Activated T-cell treated with anti-CD3 and anti-CD28 coated beads for 24 hours (primary cell): Measurements from ENCODE around the gene GPC5.

ENCODE experiments used
- DNase-seq: peaks from one replicate; pipeline ENCODE4 v3.0.0-alpha.2; 2020; ENCODE audit warnings: low read depth

Gene GPC5

DNA sequence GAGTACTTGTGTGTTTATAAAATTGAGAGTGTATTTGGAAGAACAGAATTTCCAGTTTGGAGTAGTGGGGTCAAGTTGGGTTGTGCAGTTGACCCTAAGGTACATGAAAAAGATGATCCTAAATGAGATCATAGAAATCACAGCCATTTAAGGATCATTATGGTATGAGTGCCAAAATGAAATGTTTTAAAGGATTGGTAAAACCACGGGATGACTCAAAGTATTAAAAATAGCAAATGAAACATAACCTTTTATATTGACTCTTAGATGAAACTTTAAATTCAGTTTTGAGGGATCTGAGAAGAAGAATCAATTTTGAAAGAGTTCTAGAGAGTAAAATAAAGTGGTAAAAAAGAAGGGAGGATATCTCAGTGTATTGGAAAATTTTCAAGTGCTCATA lies 773.8 kb downstream of the GPC5 start:
- DNase-seq, result no peak

DNA sequence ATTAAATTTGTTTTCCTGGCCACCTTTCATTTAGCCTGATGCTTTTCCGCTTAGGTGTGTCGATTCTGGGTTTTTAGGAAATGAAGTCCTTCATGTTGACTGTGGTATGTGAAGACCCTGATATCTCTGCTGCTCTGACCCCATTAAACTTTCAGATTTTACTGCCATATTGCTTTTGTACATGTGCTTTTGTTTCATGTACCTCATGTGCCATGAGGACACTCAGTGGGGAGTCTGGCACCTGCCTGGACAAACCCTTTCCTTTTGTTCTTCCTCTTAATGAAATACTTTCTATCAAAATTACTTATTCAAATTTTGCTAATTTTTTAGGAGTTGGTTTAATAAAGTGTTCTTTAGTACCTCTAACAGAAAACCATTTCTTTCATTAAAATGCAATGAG lies 774.8 kb downstream of the GPC5 start:
- no peak for DNase-seq

DNA sequence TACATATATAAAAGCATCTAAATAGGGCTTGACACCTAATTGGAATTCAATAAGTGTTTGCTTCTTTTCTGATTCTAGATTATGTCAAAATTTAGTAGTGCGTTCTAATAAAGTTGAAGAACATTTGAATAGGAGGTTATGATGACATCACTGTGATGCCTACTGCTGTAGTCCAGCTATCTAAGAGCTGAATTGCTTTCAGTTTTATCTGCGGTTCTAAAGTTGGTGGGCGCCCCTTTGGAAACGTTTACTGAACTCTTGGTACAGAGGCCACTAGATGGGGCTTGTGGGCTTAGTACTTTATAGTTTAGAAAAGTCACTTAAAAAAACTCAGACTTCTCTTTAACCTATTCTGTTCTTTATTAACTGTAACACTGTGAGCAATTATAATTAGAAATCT lies 776.9 kb downstream of the GPC5 start:
- no peak for DNase-seq

DNA sequence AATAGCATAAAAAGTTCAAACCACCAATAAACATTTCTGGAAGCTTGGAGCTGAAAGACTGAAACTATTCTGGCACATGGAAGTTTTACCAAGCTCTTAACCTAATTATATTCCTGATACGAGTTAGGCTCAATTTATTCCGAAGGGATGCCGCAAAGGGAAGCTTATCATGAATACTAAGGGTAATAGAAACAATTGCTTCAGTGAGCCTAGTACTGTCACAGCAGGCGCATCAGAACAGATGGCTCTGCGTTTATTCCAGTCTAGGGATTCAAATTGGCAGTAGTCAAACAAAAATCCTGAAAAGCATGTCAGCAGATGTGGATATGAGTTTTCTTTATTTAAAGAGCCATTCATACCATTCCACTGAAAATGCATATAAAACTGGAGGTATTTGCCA lies 779.5 kb downstream of the GPC5 start:
- no peak for DNase-seq

- no peak for DNase-seq
Observed at GRCh38 chr13:92179223-92179622, 780.8 kb downstream of the GPC5 start.

DNA sequence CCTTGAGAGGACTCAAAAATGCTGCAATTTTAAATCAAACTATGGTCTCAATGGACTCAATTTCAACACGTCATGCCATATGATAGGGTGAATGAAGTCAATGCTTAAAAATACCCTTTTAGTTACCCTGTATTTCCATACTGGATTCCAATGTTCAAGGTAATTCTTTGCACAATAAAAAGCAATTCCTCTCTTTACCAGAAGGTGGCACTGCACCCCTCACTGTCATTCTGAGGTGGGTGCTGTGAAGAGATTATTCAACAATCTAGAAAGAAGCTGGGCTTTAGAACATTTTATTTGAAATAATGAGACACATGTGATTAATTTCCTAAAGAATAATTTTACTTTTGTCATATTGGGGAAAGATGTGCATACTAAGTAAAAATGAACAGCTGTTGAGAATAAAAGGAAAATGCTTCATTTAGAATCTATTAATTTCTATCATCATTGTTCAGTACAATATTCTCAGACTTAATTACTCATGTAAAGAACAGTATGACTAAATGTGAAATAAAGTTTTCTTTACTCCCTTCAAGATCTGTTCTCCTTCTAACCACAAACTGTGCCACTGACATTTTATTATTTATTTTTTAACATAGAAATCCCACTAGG lies 789.1 kb downstream of the GPC5 start:
- DNase-seq, result no peak

DNA sequence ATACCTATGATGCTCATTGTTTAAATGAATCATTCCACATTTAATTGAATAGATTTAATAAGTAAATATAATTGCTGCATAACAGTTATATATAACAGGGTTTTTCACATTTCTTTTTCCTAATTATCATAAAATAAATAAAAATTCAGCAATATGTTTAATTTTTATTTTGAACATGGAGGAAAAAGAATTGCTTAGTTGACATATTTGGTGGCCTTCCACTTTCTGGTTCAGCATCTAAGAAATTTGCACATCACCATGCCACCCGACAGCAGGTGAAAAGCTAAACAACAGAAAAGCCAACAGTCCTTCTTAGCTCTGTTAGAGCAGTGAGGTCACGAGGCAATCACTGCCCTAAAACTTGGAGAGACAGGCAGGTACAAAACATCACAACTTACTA lies 790.2 kb downstream of the GPC5 start:
- no peak for DNase-seq

- no peak for DNase-seq
Observed at GRCh38 chr13:92196591-92197256, 798.3 kb downstream of the GPC5 start.

DNA sequence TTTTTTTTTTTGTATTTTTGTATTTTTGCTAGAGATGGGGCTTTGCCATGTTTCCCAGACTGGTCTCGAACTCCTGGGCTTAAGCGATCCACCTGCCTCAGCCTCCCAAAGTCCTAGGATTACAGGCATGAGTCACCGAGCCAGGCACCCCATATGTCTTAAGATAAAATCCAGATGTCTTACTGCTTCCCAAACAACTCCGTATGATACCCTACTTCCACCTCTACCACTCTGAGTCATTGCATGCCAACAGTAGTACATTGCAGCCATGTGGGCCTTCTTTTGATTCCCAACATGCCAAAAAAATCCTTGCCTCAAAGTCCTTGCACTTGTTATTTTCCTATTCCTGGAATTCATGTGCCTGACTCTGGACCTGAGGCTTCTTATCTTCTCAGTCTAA lies 799.2 kb downstream of the GPC5 start:
- no peak for DNase-seq

GRCh38 chr13:92218615-92219014 lies 820.2 kb downstream of the GPC5 start:
- no peak for DNase-seq

DNA sequence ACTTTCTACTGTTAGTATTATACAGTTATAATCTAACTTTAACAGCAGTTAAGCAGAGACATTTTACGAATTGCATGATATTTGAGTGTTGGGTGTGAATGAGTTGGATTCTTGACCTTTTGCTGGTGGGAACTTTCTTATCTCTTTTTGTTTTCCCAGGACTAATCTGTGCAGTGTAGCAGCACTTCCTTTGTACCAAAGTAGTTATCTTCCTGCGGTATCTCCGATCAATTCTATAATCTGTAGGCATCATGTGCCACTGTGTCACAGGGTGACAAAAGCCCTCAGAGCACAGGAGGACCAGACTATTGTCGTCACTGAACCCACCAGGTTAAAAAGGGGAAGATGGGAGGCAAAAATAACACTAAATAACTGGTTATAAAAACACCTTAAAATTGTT lies 823.5 kb downstream of the GPC5 start:
- no peak for DNase-seq

DNA sequence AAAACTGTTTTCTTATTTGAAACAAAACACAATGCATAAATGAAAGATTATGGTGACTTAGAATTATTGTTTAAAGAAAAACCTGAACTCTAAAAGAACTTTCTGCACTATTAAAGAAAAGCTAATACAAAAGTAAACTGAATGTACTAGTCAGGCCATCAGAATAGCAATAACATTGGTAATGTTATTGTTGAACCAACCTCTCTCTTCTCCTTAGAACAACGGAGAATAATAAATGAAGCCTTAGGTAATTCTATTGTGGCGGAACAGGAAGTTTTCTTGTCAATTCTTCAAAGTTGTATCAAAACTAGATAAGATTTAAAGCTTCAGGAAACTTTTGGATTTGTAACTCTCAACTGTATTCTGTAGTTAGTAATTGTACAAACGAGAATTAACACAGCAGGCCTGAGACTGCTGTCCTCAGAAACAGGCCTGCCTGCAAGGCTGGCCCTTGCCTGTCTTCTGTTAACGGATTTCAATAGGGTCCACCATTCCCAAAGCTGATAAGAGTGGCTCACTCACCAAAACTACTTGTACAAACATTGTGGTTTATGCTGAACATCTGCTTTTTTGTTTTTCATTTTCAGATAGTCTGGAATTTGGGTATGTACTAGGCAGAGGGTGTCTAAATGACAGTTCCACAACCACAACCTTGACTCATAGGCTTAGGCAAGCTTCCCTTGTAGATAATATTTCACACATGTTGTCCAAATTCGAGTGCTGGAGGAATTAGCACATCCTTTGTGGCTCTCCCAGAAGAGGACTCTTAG lies 825.8 kb downstream of the GPC5 start:
- DNase-seq, result no peak

DNA sequence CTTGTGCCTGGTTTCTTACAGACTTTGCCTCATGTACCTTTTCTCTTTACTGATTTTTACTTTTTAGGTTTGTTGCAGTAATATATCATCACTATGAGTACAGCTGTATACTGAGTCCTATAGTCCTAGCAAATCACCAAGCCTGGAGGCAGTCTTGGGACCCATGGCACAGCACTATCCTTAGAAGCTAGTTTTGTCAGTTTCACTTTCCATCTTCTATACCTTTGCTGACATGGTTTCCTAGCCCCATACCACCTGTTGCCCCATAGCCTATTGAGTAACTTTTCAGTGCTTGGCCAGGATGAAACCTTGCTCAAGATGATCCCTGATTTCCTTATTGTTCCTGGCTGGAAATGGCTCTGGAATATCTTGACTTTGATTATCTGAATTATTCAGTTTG lies 826.4 kb downstream of the GPC5 start:
- DNase-seq, result no peak

- DNase-seq, result no peak
Observed at GRCh38 chr13:92225861-92226260, 827.4 kb downstream of the GPC5 start.

GRCh38 chr13:92232871-92233270 lies 834.5 kb downstream of the GPC5 start:
- no peak for DNase-seq

DNA sequence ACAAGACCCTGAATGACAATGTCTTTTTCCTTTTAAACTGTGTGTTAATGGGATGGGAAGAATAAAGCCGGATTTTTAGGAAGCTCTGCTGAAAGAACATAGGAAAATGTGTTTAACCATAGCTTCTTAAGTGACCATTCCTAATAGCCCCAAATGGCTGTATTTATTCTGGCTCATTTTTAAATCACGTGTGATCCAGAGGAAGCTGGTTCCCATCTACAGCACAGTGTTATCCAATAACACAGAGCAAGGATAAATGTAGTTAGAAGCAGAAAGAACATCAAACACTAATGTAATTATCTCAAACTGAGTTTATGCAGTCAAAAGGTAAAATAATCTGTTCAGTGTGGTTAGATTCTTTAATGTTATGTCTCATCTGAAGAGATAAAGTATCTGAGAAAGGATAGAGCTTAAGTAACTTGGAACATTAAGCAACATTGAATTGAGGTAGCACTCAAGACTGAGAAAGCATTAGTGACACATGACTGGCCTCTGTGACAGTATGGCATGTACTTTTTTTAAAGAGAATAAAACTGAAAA lies 853.3 kb downstream of the GPC5 start:
- DNase-seq, result no peak

DNA sequence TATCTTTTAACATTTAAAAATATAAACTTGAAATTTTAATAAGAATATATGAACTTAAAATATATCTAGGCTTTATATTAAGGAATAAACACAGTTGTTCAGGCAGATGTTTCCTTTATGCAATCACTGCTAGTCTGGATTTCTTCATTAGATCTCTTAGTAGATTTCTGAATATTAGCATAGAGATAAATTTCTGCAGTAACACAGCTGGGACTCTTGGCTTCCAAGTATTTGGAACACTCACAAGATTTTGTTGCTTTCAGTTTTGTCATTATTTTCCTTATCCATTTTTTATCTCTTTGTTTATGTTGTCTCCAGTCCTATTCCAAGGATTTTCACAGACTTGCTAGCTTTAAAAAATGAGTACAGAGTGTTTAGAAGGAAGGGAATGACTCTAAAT lies 857.1 kb downstream of the GPC5 start:
- DNase-seq, result no peak

GRCh38 chr13:92256211-92256610 lies 857.8 kb downstream of the GPC5 start:
- DNase-seq, result no peak

DNA sequence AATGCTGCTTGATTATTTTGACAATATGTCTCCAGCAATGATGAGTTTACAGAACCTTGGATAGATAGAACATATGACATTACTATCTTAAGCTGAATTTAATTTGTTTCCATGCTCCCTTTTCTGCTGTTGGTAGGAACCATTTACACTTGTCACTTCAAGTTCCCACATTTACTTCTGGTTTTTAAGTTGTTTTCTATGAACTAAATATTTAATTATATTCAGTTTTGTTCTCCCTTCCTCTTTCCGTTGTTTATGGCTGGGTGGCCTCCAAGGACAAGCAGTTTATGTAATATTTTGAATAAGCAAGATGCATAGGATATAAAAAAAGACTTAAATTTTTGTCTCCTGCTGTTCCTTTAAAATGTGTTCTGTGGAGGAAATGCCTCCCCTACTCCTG lies 860.6 kb downstream of the GPC5 start:
- no peak for DNase-seq

DNA sequence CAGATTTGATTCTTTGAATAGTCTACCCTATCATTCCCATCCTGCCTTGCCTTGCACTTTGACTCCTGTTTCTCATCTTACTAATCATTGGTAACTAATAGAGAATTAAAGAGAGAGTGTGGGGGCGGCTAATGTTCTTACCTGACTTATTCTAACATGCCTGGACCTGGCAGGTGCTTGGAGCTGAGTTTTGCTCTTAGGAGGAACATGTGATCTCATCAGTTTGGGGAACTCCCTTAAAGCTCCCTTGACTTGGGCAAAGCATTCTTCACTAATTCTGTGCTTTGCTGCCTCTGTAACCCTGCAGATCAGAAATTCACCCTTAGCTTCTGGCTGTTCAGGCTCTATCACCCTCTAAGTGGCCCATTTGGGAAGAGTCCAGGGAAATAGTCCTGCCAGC lies 861.1 kb downstream of the GPC5 start:
- DNase-seq, result no peak

DNA sequence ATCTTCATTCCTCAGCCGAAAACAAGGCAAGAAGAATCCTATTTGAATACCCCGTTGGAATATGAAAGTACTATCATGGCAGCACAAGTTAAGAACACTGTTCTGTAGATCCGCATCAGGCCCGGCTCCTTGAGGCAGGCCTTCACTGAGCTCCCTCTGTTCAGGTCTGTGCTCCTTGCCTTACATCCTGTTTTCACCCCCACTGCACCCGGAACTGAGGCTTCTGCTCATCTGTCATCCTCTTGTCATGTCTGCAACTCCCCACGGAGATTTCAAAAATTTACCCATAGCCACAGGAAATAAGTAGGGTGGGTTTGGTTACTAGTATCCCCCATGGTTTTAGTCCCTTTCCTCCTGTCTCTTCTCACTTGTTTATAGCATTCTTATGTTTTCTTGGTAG lies 861.9 kb downstream of the GPC5 start:
- DNase-seq, result no peak

GRCh38 chr13:92262100-92262788 lies 863.8 kb downstream of the GPC5 start:
- DNase-seq, result no peak

GRCh38 chr13:92265408-92265807 lies 867.0 kb downstream of the GPC5 start:
- no peak for DNase-seq
